OCI-LY1 (cell line): ENCODE data around the gene CALB2.

Experiments used
- H2AFZ ChIP-seq: fragments of 200-600 bp; sonication (generic), shearing (Covaris generic); 2 replicates; pipeline ENCODE4 v1.6.0; 2014; ENCODE audit warnings: antibody characterized with exemption, mild to moderate bottlenecking, low read length
- H3F3A ChIP-seq: fragments of 200-600 bp; sonication (generic), shearing (Covaris generic); 2 replicates; pipeline ENCODE4 v1.6.0; 2014; ENCODE audit warnings: mild to moderate bottlenecking, antibody characterized with exemption, low read length, moderate library complexity; ENCODE audit not compliant: insufficient read depth
- H3K27ac ChIP-seq: fragments of 200-600 bp; sonication (generic); 2 replicates; pipeline ENCODE4 v1.5.1; 2014; ENCODE audit warnings: low read length, mixed run types, mild to moderate bottlenecking, low read depth; ENCODE audit not compliant: poor library complexity, severe bottlenecking
- H3K27me3 ChIP-seq: fragments of 200-600 bp; sonication (generic); 2 replicates; pipeline ENCODE4 v1.6.0; 2014; ENCODE audit warnings: antibody characterized with exemption, mild to moderate bottlenecking, low read length, moderate library complexity; ENCODE audit not compliant: insufficient read depth
- H3K36me3 ChIP-seq: fragments of 200-600 bp; sonication (generic); 2 replicates; pipeline ENCODE4 v1.6.1; 2014; ENCODE audit warnings: mild to moderate bottlenecking, antibody characterized with exemption, low read length, moderate library complexity, mixed read lengths; ENCODE audit not compliant: insufficient read depth
- H3K4me1 ChIP-seq: fragments of 200-600 bp; sonication (generic); 2 replicates; pipeline ENCODE4 v1.5.1; 2014; ENCODE audit warnings: mild to moderate bottlenecking, low read length, moderate library complexity; ENCODE audit not compliant: insufficient read depth, severe bottlenecking
- H3K4me2 ChIP-seq: fragments of 200-600 bp; sonication (generic), shearing (Covaris generic); 2 replicates; pipeline ENCODE4 v1.6.1; 2014; ENCODE audit warnings: low read length
- H3K4me3 ChIP-seq: fragments of 200-600 bp; sonication (generic); 2 replicates; pipeline ENCODE4 v1.5.1; 2014; ENCODE audit warnings: low read length, low read depth, mild to moderate bottlenecking, mixed read lengths; ENCODE audit not compliant: poor library complexity, severe bottlenecking
- H3K79me2 ChIP-seq: fragments of 200-600 bp; shearing (Covaris generic); 2 replicates; pipeline ENCODE4 v1.6.1; 2016; ENCODE audit warnings: mixed run types, low read length, mixed read lengths; ENCODE audit not compliant: insufficient read depth
- H3K9ac ChIP-seq: fragments of 200-600 bp; sonication (generic), shearing (Covaris generic); 2 replicates; pipeline ENCODE4 v1.6.1; 2014; ENCODE audit warnings: mild to moderate bottlenecking, low read length, mixed read lengths
- H3K9me2 ChIP-seq: fragments of 200-600 bp; sonication (generic), shearing (Covaris generic); 2 replicates; pipeline ENCODE4 v1.6.1; 2014; ENCODE audit warnings: low read depth, mild to moderate bottlenecking, low read length, mixed read lengths
- H3K9me3 ChIP-seq: fragments of 200-600 bp; shearing (Covaris generic); 2 replicates; pipeline ENCODE4 v1.6.1; 2014; ENCODE audit warnings: low read length, mixed read lengths
- H4K20me1 ChIP-seq: fragments of 200-600 bp; sonication (generic), shearing (Covaris generic); 2 replicates; pipeline ENCODE4 v1.6.0; 2016; ENCODE audit warnings: mild to moderate bottlenecking, low read length; ENCODE audit not compliant: insufficient read depth
- EZH2 ChIP-seq: fragments of 200-600 bp; sonication (generic), shearing (Covaris generic); IDR thresholded peaks from 2 replicates; pipeline ENCODE4 v1.8.0; 2017; ENCODE audit warnings: borderline replicate concordance, mixed run types, mild to moderate bottlenecking, antibody characterized with exemption, low read length, moderate library complexity, mixed read lengths
- TF ChIP-seq, protein P1 (sequence below): fragments of 200-600 bp; sonication (generic), shearing (Covaris generic); IDR thresholded peaks from 2 replicates; pipeline ENCODE4 v1.5.1; 2017; ENCODE audit warnings: mild to moderate bottlenecking, antibody characterized with exemption, low read length, moderate library complexity, mixed read lengths

The CALB2 gene

DNA sequence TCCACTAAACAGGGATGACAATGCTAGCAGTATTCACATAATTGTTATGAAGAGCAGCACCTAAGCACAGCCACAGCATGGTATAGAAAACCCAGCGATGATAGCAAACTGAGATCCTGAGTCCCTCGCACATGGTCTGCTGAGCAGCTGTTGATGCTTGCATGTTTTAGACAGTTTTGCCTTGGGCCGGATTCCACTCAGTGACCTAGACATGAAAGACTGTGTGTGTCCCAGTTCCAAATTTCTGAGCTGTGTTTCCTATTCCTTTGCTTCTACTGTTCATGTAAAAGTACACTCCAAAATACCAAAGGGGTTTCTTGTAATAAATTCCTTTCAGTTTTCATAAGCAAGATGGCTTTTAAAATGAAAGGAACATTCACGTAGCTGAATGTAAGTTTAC lies 38.5 kb upstream of the CALB2 start:
- no peaks in the 10 kb centered on the region for H3F3A ChIP-seq
- no peaks in the 10 kb centered on the region for H3K4me1 ChIP-seq
- no peaks in the 10 kb centered on the region for H3K79me2 ChIP-seq
- no peak overlapping the region for H2AFZ ChIP-seq
- H3K9me2 ChIP-seq = no peaks in the 10 kb centered on the region
- H3K27me3 ChIP-seq = no peaks in the 10 kb centered on the region
- H4K20me1 ChIP-seq = no peaks in the 10 kb centered on the region
- no peaks in the 10 kb centered on the region for H3K9me3 ChIP-seq
- no peak overlapping the region for H3K4me3 ChIP-seq
- H3K4me2 ChIP-seq = no peak overlapping the region
- no peak overlapping the region for H3K9ac ChIP-seq
- no peaks in the 10 kb centered on the region for H3K36me3 ChIP-seq
- TF ChIP-seq EZH2 = no peak
- TF ChIP-seq, protein P1, sequence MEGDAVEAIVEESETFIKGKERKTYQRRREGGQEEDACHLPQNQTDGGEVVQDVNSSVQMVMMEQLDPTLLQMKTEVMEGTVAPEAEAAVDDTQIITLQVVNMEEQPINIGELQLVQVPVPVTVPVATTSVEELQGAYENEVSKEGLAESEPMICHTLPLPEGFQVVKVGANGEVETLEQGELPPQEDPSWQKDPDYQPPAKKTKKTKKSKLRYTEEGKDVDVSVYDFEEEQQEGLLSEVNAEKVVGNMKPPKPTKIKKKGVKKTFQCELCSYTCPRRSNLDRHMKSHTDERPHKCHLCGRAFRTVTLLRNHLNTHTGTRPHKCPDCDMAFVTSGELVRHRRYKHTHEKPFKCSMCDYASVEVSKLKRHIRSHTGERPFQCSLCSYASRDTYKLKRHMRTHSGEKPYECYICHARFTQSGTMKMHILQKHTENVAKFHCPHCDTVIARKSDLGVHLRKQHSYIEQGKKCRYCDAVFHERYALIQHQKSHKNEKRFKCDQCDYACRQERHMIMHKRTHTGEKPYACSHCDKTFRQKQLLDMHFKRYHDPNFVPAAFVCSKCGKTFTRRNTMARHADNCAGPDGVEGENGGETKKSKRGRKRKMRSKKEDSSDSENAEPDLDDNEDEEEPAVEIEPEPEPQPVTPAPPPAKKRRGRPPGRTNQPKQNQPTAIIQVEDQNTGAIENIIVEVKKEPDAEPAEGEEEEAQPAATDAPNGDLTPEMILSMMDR = no peak
- no peak overlapping the region for H3K27ac ChIP-seq

DNA sequence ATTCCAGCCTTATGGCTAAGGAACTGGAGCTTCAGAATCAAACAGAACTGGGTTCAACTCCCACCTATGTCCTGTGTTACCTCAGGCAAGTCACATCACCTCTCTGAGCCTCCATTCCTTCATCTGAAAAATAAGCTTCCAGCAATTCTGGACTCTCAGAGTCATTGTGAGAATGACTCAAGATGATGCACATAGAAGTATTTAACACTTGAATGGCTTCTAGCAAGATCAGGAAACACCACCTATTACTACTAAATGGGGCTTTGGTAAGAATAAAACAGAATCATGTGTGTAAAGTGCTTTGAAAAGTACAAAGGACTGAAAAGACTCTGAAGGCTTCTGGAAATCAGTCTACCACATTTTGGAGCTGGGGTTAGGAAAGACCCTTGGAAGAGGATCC lies 30.8 kb upstream of the CALB2 start:
- H3K4me3 ChIP-seq = no peak overlapping the region
- H3K36me3 ChIP-seq = no peaks in the 10 kb centered on the region
- TF ChIP-seq EZH2 = no peak
- TF ChIP-seq, protein P1 = no peak
- no peak overlapping the region for H3K27ac ChIP-seq
- H3K27me3 ChIP-seq = no peaks in the 10 kb centered on the region
- no peaks in the 10 kb centered on the region for H4K20me1 ChIP-seq
- no peaks in the 10 kb centered on the region for H3K4me1 ChIP-seq
- no peaks in the 10 kb centered on the region for H3K9me2 ChIP-seq
- no peaks in the 10 kb centered on the region for H3K79me2 ChIP-seq
- no peak overlapping the region for H3K9ac ChIP-seq
- no peak overlapping the region for H3K4me2 ChIP-seq
- H2AFZ ChIP-seq = no peak overlapping the region
- no peaks in the 10 kb centered on the region for H3F3A ChIP-seq
- H3K9me3 ChIP-seq = no peaks in the 10 kb centered on the region

DNA sequence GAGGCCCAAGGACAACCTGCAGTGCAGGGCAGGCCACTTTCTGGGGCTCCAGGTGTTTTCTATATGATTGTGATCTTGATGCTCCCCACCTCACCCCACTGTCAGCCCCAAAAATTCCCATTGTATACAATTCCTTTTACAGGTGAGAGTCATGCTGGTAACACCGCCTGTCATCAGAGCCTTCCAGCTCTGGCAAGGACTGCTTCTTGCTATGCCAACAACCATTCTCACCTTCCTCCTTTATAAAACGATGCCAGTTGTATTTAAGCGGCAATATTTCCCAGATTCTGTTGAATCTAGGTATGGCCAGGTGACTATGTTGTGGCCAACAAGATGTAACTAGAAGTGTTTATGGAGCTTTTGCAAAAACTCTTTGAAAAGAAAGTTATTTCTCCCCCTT lies 30.4 kb upstream of the CALB2 start:
- H3F3A ChIP-seq = no peaks in the 10 kb centered on the region
- H3K79me2 ChIP-seq = no peaks in the 10 kb centered on the region
- TF ChIP-seq EZH2 = no peak
- TF ChIP-seq, protein P1 = no peak
- no peaks in the 10 kb centered on the region for H4K20me1 ChIP-seq
- no peak overlapping the region for H3K27ac ChIP-seq
- no peak overlapping the region for H3K9ac ChIP-seq
- H3K4me3 ChIP-seq = no peak overlapping the region
- no peaks in the 10 kb centered on the region for H3K9me2 ChIP-seq
- H3K9me3 ChIP-seq = no peaks in the 10 kb centered on the region
- H3K4me1 ChIP-seq = no peaks in the 10 kb centered on the region
- H3K27me3 ChIP-seq = no peaks in the 10 kb centered on the region
- H3K4me2 ChIP-seq = no peak overlapping the region
- H3K36me3 ChIP-seq = no peaks in the 10 kb centered on the region
- no peak overlapping the region for H2AFZ ChIP-seq
